ENCODE data around the gene ST8SIA6. TPM values are rescaled to one million over a fixed set of nuclear protein-coding genes. Genes with fewer than 3 reads are reported as not detected.

The ST8SIA6 gene
- total and polyA plus RNA-seq, 4 donors: 0.43 to 22.0 (median 2.9) TPM

GRCh38 chr10:17435953-17436352 lies 18.4 kb downstream of the ST8SIA6 start:
- no peak overlapping the region for H3K4me3 ChIP-seq
- ATAC-seq (ENCODE audit: insufficient read depth, low FRiP score) (no peak), DNase-seq (no peak)
- H3K27ac ChIP-seq (ENCODE audit: low read depth in 1 of 2, low read length in 1 of 2): no peak overlapping the region
- H3K9ac ChIP-seq (ENCODE audit: insufficient read depth in 1 of 2, low read length in 2 of 2): no peak overlapping the region
- peaks cover 0 to 2% (median 0%) of the 10 kb centered on the region in 3 donors for H3K27me3 ChIP-seq (ENCODE audit: control insufficient read depth in 3 of 3, insufficient read depth in 3 of 3, low read length in 2 of 3)
- 85 to 95% methylated on average over 4 of the region's 4 CpGs for WGBS, 2 donors
- no peaks in the 10 kb centered on the region for H3K36me3 ChIP-seq (ENCODE audit: control insufficient read depth in 4 of 4, insufficient read depth in 4 of 4, low read length in 4 of 4)
- H3K9me3 ChIP-seq (ENCODE audit: control insufficient read depth in 4 of 4, insufficient read depth in 3 of 4, low read length in 3 of 4): no peaks in the 10 kb centered on the region
- TF ChIP-seq CTCF (IDR thresholded peaks at IDR 0.05; ENCODE audit: control extremely low read depth, extremely low read depth): no peak
- peaks cover 0 to 3% (median 0%) of the 10 kb centered on the region in 5 donors for H3K4me1 ChIP-seq (ENCODE audit: control insufficient read depth in 5 of 5, insufficient read depth in 5 of 5, low read length in 5 of 5)

GRCh38 chr10:17435187-17435586 lies 19.2 kb downstream of the ST8SIA6 start:
- H3K9ac ChIP-seq (ENCODE audit: insufficient read depth in 1 of 2, low read length in 2 of 2): no peak overlapping the region
- ATAC-seq (ENCODE audit: insufficient read depth, low FRiP score): no peak
- peak overlapping the region in 1 of 2 donors; percentile 9 for H3K27ac ChIP-seq (ENCODE audit: low read depth in 1 of 2, low read length in 1 of 2)
- no peak overlapping the region for H3K4me3 ChIP-seq
- peaks cover 0 to 2% (median 0%) of the 10 kb centered on the region in 3 donors for H3K27me3 ChIP-seq (ENCODE audit: control insufficient read depth in 3 of 3, insufficient read depth in 3 of 3, low read length in 2 of 3)
- peaks cover 0 to 3% (median 0%) of the 10 kb centered on the region in 5 donors for H3K4me1 ChIP-seq (ENCODE audit: control insufficient read depth in 5 of 5, insufficient read depth in 5 of 5, low read length in 5 of 5)
- DNase-seq: no peak
- no peak for TF ChIP-seq CTCF (IDR thresholded peaks at IDR 0.05; ENCODE audit: control extremely low read depth, extremely low read depth)
- no peaks in the 10 kb centered on the region for H3K9me3 ChIP-seq (ENCODE audit: control insufficient read depth in 4 of 4, insufficient read depth in 3 of 4, low read length in 3 of 4)
- H3K36me3 ChIP-seq (ENCODE audit: control insufficient read depth in 4 of 4, insufficient read depth in 4 of 4, low read length in 4 of 4): no peaks in the 10 kb centered on the region

- Histone ChIP-seq H3K4me1 (ENCODE audit: control insufficient read depth in 5 of 5, insufficient read depth in 5 of 5, low read length in 5 of 5) (peaks cover 0 to 3% (median 0%) of the 10 kb centered on the region in 5 donors), H3K36me3 (ENCODE audit: control insufficient read depth in 4 of 4, insufficient read depth in 4 of 4, low read length in 4 of 4) (no peaks in the 10 kb centered on the region), H3K4me3 (no peak overlapping the region), H3K27ac (ENCODE audit: low read depth in 1 of 2, low read length in 1 of 2) (no peak overlapping the region), H3K9ac (ENCODE audit: insufficient read depth in 1 of 2, low read length in 2 of 2) (no peak overlapping the region), H3K9me3 (ENCODE audit: control insufficient read depth in 4 of 4, insufficient read depth in 3 of 4, low read length in 3 of 4) (no peaks in the 10 kb centered on the region), H3K27me3 (ENCODE audit: control insufficient read depth in 3 of 3, insufficient read depth in 3 of 3, low read length in 2 of 3) (peaks cover 0 to 2% (median 0%) of the 10 kb centered on the region in 3 donors)
- TF ChIP-seq CTCF (IDR thresholded peaks at IDR 0.05; ENCODE audit: control extremely low read depth, extremely low read depth): no peak
- WGBS, 2 donors: 81% methylated on average over 6 of the region's 6 CpGs
- DNase-seq: no peak
- no peak for ATAC-seq (ENCODE audit: insufficient read depth, low FRiP score)
Observed at GRCh38 chr10:17432723-17433122, 21.7 kb downstream of the ST8SIA6 start.

- H3K9me3 ChIP-seq (ENCODE audit: control insufficient read depth in 4 of 4, insufficient read depth in 3 of 4, low read length in 3 of 4): no peaks in the 10 kb centered on the region
- DNase-seq: no peak
- H3K9ac ChIP-seq (ENCODE audit: insufficient read depth in 1 of 2, low read length in 2 of 2): no peak overlapping the region
- no peak overlapping the region for H3K27ac ChIP-seq (ENCODE audit: low read depth in 1 of 2, low read length in 1 of 2)
- H3K4me1 ChIP-seq (ENCODE audit: control insufficient read depth in 5 of 5, insufficient read depth in 5 of 5, low read length in 5 of 5): peaks cover 0 to 3% (median 0%) of the 10 kb centered on the region in 5 donors
- TF ChIP-seq CTCF (IDR thresholded peaks at IDR 0.05; ENCODE audit: control extremely low read depth, extremely low read depth): no peak
- no peaks in the 10 kb centered on the region for H3K36me3 ChIP-seq (ENCODE audit: control insufficient read depth in 4 of 4, insufficient read depth in 4 of 4, low read length in 4 of 4)
- no peak for ATAC-seq (ENCODE audit: insufficient read depth, low FRiP score)
- H3K4me3 ChIP-seq: no peak overlapping the region
- 34 to 50% methylated on average over 7 of the region's 7 CpGs for WGBS, 2 donors
- H3K27me3 ChIP-seq (ENCODE audit: control insufficient read depth in 3 of 3, insufficient read depth in 3 of 3, low read length in 2 of 3): peaks cover 0 to 2% (median 0%) of the 10 kb centered on the region in 3 donors
Observed at GRCh38 chr10:17431871-17432311, 22.5 kb downstream of the ST8SIA6 start.
